Measurements from ENCODE around the gene MYL12B. TPM values are rescaled to one million over a fixed set of nuclear protein-coding genes. Genes with fewer than 3 reads are reported as not detected.

The MYL12B gene
- total RNA-seq, 1 donor from 2014 or later: 176 TPM

DNA sequence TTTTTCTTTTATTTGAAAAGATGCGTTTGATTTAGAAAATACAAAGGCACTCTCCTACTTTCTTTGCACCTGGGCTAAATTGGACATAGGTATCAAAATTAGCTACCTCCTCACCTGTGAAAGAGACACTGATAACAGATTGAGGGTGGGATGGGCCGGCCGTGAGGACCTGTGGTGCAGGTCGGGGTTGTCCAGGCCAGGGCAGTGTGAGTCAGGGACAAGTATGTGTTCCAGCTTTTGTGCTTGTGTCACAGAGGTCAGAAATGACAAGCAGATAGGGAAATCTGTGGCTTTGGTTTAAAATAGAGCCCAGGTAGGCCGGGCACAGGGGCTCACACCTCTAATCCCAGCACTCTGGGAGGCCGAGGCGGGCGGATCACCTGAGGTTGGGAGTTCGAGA lies 22.6 kb downstream of the MYL12B start:
- TF ChIP-seq, protein P1, sequence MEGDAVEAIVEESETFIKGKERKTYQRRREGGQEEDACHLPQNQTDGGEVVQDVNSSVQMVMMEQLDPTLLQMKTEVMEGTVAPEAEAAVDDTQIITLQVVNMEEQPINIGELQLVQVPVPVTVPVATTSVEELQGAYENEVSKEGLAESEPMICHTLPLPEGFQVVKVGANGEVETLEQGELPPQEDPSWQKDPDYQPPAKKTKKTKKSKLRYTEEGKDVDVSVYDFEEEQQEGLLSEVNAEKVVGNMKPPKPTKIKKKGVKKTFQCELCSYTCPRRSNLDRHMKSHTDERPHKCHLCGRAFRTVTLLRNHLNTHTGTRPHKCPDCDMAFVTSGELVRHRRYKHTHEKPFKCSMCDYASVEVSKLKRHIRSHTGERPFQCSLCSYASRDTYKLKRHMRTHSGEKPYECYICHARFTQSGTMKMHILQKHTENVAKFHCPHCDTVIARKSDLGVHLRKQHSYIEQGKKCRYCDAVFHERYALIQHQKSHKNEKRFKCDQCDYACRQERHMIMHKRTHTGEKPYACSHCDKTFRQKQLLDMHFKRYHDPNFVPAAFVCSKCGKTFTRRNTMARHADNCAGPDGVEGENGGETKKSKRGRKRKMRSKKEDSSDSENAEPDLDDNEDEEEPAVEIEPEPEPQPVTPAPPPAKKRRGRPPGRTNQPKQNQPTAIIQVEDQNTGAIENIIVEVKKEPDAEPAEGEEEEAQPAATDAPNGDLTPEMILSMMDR (IDR thresholded peaks at IDR 0.05; ENCODE audit: borderline replicate concordance): no peak
- Histone ChIP-seq H3K27me3 (ENCODE audit: low read depth) (no peaks in the 10 kb centered on the region), H3K36me3 (no peaks in the 10 kb centered on the region), H3K9me3 (replicated peaks) (no peaks in the 10 kb centered on the region), H3K27ac (replicated peaks) (no peak overlapping the region), H3K4me1 (peaks cover 26% of the 10 kb centered on the region), H3K4me3 (no peak overlapping the region)
- DNase-seq: no peak
- intact Hi-C loops (cut with micrococcal nuclease): loop anchor here (5.0 kb wide), 1 partner anchor 303 kb away; no protein-coding TSS in a partner anchor

DNA sequence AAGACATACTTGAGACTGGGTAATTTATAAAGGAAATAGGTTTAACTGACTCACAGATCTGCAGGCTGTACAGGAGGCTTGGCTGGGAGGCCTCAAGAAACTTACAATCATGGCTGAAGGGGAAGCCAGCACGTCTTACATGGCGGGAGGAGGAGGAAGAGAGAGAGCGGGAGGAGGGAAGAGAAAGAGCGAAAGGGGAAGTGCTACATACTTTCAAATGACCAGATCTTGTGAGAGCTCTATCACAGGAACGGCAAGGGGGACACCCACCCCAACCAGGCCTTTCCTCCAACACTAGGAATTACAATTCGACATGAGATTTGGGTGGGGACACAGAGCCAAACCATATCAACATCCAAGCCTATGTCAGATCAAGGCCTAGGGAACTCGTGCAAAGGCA lies 24.2 kb downstream of the MYL12B start:
- no peak for DNase-seq
- H3K9me3 ChIP-seq (replicated peaks): peaks cover 4% of the 10 kb centered on the region
- TF ChIP-seq, protein P1 (IDR thresholded peaks at IDR 0.05; ENCODE audit: borderline replicate concordance): no peak
- H3K36me3 ChIP-seq: no peaks in the 10 kb centered on the region
- no peak overlapping the region for H3K27ac ChIP-seq (replicated peaks)
- no peaks in the 10 kb centered on the region for H3K27me3 ChIP-seq (ENCODE audit: low read depth)
- intact Hi-C loops (cut with micrococcal nuclease): no loop called here
- peaks cover 26% of the 10 kb centered on the region for H3K4me1 ChIP-seq
- no peak overlapping the region for H3K4me3 ChIP-seq

DNA sequence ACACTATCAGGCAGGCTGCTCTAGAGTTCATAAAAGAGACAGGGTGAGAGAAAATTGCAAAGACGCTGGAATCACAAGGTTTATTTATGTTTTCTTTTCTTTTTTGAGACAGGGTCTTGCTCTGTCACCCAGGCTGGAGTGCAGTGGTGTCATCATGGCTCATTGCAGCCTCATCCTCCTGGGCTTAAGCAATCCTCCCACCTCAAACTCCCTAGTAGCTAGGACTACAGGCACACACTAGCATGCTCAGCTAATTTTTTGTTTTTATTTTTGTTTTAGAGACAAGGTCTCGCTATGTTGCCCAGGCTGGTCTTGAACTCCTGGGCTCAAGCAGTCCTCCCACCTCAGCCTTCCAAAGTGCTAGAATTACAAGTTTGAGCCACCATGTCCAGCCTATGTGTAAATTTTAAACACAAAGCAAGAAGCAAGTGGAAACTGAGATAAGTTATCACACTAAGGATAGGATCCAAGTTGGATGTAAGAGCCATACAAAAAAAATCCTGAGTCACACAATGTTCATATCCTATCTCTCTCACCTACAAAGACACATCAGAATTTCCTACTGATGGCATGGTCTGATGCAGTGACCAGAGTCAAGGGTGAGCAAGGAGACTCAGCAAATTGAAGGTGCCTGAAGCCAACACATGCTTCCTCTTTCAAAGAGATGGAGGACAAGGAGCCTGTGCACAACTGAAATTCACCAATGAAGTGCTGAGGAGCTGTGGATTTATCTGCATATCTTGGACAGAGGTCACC lies 31.4 kb downstream of the MYL12B start:
- H3K9me3 ChIP-seq (replicated peaks): peaks cover 12% of the 10 kb centered on the region
- DNase-seq: no peak
- H3K4me1 ChIP-seq: peaks cover 11% of the 10 kb centered on the region
- no peak overlapping the region for H3K4me3 ChIP-seq
- intact Hi-C loops (cut with micrococcal nuclease): no loop called here
- no peaks in the 10 kb centered on the region for H3K27me3 ChIP-seq (ENCODE audit: low read depth)
- H3K36me3 ChIP-seq: no peaks in the 10 kb centered on the region
- no peak overlapping the region for H3K27ac ChIP-seq (replicated peaks)
- TF ChIP-seq, protein P1 (IDR thresholded peaks at IDR 0.05; ENCODE audit: borderline replicate concordance): no peak

DNA sequence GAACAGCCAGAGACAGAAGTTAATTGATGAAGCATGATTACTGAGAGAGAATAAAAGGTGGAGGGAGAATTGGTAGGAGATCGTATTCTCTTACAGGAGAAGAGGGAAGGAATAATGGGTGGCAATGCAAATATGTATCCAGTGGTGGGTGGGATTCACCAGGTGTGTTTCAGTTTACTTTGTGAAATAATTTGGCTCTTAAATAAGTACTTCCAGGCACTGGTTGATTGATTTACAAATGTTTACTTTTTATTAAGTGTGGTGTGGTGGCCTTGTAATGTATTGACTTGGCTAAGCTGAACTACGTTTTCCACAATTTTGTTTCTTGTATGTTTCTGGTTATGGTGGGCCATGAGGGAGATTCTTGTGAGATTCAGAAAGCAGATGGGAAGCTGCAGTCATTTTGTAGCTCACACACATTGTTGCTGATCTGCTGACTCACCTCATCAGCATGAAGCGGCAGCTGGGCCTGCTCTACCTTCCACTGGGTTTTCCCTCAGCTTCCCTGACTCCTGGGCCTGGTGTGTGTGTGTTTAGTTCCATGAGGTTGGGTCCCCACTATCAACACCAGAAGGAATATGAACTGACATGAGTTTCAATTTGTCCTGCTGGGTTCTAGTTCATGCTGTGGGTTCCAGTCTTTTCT lies 32.6 kb downstream of the MYL12B start:
- intact Hi-C loops (cut with micrococcal nuclease): no loop called here
- Histone ChIP-seq H3K27ac (replicated peaks) (no peak overlapping the region), H3K27me3 (ENCODE audit: low read depth) (no peaks in the 10 kb centered on the region), H3K36me3 (no peaks in the 10 kb centered on the region), H3K9me3 (replicated peaks) (peaks cover 21% of the 10 kb centered on the region), H3K4me3 (no peak overlapping the region), H3K4me1 (peaks cover 11% of the 10 kb centered on the region)
- TF ChIP-seq, protein P1 (IDR thresholded peaks at IDR 0.05; ENCODE audit: borderline replicate concordance): no peak
- DNase-seq: no peak

DNA sequence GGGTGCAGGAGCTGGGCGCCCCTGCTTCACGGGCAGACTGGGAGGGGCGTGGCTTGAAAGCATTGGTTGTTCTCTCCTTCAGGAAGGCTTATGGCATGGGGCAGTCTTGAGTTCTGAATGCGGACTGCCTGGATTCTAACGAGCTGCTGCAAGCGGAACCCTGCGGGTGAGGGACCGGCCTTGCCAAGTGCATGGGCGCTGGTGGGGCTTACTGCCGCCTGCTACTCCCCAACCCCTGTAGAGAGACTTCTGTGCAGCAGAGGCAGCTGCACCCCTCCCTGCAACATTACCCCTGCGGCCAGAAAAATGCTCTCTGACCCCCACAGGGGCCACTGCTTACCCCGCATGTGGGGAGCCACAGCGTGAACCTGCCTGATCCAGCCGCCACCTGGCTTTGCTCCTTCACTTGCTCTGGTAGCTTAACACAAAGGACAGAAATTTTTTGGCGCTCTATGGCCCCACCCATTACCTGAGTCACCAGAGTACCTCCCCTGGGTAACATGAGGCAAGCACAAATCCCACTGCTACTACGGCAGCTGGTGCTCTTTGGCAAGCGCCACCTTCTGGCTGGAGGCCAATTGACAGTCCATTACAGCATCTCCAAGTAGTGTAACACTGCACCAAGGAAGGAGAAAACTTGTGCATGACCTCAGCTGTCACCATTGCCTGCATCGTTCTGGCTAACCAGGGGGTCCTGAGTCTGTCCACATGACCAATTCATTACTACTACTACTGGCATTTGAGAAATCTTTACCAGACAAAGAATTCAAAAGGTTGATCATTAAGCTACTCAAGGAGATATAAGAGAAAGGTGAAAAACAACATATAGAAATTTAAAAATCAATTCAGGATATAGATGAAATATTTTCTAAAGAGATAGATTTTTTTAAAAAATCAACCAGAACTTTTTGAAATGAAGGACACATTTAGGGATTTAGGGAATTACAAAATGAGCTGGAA lies 35.4 kb downstream of the MYL12B start:
- TF ChIP-seq, protein P1 (IDR thresholded peaks at IDR 0.05; ENCODE audit: borderline replicate concordance): peak; percentile 38
- Histone ChIP-seq H3K4me3 (peak overlapping the region; percentile 70), H3K36me3 (no peaks in the 10 kb centered on the region), H3K9me3 (replicated peaks) (peaks cover 12% of the 10 kb centered on the region), H3K27me3 (ENCODE audit: low read depth) (no peaks in the 10 kb centered on the region), H3K4me1 (peaks cover 11% of the 10 kb centered on the region), H3K27ac (replicated peaks) (no peak overlapping the region)
- intact Hi-C loops (cut with micrococcal nuclease): no loop called here
- DNase-seq: peak; percentile 72
